OCI-LY7 (cell line): ENCODE results near the gene ABCA7. TPM values are rescaled to one million over a fixed set of nuclear protein-coding genes. Genes with fewer than 3 reads are reported as not detected.

Experiments used
- BruUV-seq: library from RNA; stranded (reverse); fragments of 400-500 nt; replicated peaks from 2 replicates; lab custom pipeline; 2021; lab: Mats Ljungman, UMichigan
- CTCF ChIA-PET: fragments of 300-600 bp; sonication (Branson Sonifier 250); formaldehyde crosslinking; loops from one replicate; lab custom pipeline; 2022; ENCODE audit warnings: antibody characterized with exemption; ENCODE audit not compliant: unreplicated experiment; lab: Charles Lee
- POLR2A ChIA-PET: fragments of 300-600 bp; sonication (Branson Sonifier 250); formaldehyde crosslinking; loops from one replicate; lab custom pipeline; 2022; ENCODE audit warnings: antibody characterized with exemption; lab: Charles Lee
- DNase-seq: peaks from one replicate; pipeline ENCODE4 v3.0.0-alpha.2; 2015; ENCODE audit warnings: low spot score
- H2AFZ ChIP-seq: fragments of 200-600 bp; sonication (generic), shearing (Covaris generic); 2 replicates; pipeline ENCODE4 v1.6.1; 2014; ENCODE audit warnings: mild to moderate bottlenecking, antibody characterized with exemption, low read length, moderate library complexity
- H3K27ac ChIP-seq: fragments of 200-600 bp; sonication (generic); 2 replicates; pipeline ENCODE4 v1.5.1; 2014; ENCODE audit warnings: mixed run types, low read depth, mild to moderate bottlenecking, moderate library complexity, low read length, inconsistent platforms; ENCODE audit not compliant: poor library complexity, severe bottlenecking
- H3K36me3 ChIP-seq: fragments of 200-600 bp; sonication (generic); 2 replicates; pipeline ENCODE4 v1.6.1; 2014; ENCODE audit warnings: mild to moderate bottlenecking, antibody characterized with exemption, low read length, moderate library complexity, mixed read lengths; ENCODE audit not compliant: insufficient read depth
- H3K4me1 ChIP-seq: fragments of 200-600 bp; sonication (generic); 2 replicates; pipeline ENCODE4 v1.5.1; 2014; ENCODE audit warnings: mild to moderate bottlenecking, low read length; ENCODE audit not compliant: insufficient read depth, poor library complexity, severe bottlenecking
- H3K4me2 ChIP-seq: fragments of 200-600 bp; sonication (generic); 2 replicates; pipeline ENCODE4 v1.6.1; 2014; ENCODE audit warnings: mild to moderate bottlenecking, low read length
- H3K4me3 ChIP-seq: fragments of 200-600 bp; sonication (generic); 2 replicates; pipeline ENCODE4 v1.5.1; 2014; ENCODE audit warnings: mild to moderate bottlenecking, low read depth, low read length; ENCODE audit not compliant: poor library complexity, severe bottlenecking
- H3K79me2 ChIP-seq: fragments of 200-600 bp; sonication (generic); 2 replicates; pipeline ENCODE4 v1.6.1; 2016; ENCODE audit warnings: low read depth, mild to moderate bottlenecking, low read length, moderate library complexity, mixed read lengths; ENCODE audit not compliant: insufficient read depth
- H3K9me2 ChIP-seq: fragments of 200-600 bp; sonication (generic); 2 replicates; pipeline ENCODE4 v1.6.1; 2016; ENCODE audit warnings: mild to moderate bottlenecking, low read length, mixed read lengths; ENCODE audit not compliant: insufficient read depth
- H3K9me3 ChIP-seq: fragments of 200-600 bp; sonication (generic); 2 replicates; pipeline ENCODE4 v1.6.1; 2014; ENCODE audit warnings: mild to moderate bottlenecking, mixed run types, low read length, mixed read lengths
- H4K20me1 ChIP-seq: fragments of 200-600 bp; sonication (generic); 2 replicates; pipeline ENCODE4 v1.6.1; 2014; ENCODE audit warnings: mild to moderate bottlenecking, antibody characterized with exemption, low read length, moderate library complexity, mixed read lengths; ENCODE audit not compliant: insufficient read depth
- CTCF ChIP-seq: fragments of 200-600 bp; sonication (generic); conservative IDR thresholded peaks from 2 replicates; pipeline ENCODE4 v1.5.1; 2014; ENCODE audit warnings: mild to moderate bottlenecking, antibody characterized with exemption, low read length, moderate library complexity, mixed read lengths
- EZH2phosphoT487 ChIP-seq: fragments of 200-600 bp; sonication (generic); IDR thresholded peaks from 2 replicates; pipeline ENCODE4 v1.6.1; 2018; ENCODE audit warnings: low read depth, borderline replicate concordance, mild to moderate bottlenecking, mixed run types, antibody characterized with exemption, low read length, moderate library complexity, mixed read lengths
- intact Hi-C: fragments of 100-400 bp; cut with micrococcal nuclease; formaldehyde crosslinking; loops from one replicate; pipeline ENCODE4 v1.10.0; 2022; ENCODE audit not compliant: unreplicated experiment
- total RNA-seq, 2 experiments: library from RNA; depleted of rRNA in 1 of 2; stranded (reverse); fragments of >200 nt in 1 of 2; shearing (Covaris generic) in 1 of 2; gene quantifications; 2 replicates each; pipeline ENCODE4 v1.2.3, GENCODE V29; 2014 to 2022

ABCA7 gene
- total RNA-seq, 2 experiments from 2014 or later = 43.3 to 66.6 TPM

GRCh38 chr19:1103708-1104310 is 63.9 kb downstream of the ABCA7 start, which contains the start of gene GPX4:
Gene GPX4 (plus strand): TSS chr19:1103994. CDS start chr19:1104044, 50 bp downstream.
- Histone ChIP-seq H3K36me3 (peaks cover 24% of the 10 kb centered on the region), H4K20me1 (peaks cover 6% of the 10 kb centered on the region; the same call in 1 of the 2 replicates), H2AFZ (no peak within 1 kb of the TSS; the same call in 1 of the 2 replicates), H3K4me3 (peak within 1 kb of the TSS; percentile 98), H3K79me2 (no peaks in the 10 kb centered on the region), H3K9me2 (no peaks in the 10 kb centered on the region), H3K4me2 (peak within 1 kb of the TSS; percentile 93), H3K9me3 (no peaks in the 10 kb centered on the region), H3K27ac (peak within 1 kb of the TSS; percentile 80), H3K4me1 (peaks cover 48% of the 10 kb centered on the region)
- POLR2A ChIA-PET = interaction anchor here (1.2 kb wide), 1 partner anchor 165 kb away, joined by 3 read pairs; the partner anchor contains the start of gene CIRBP
- no TSS peak for BruUV-seq
- DNase-seq = peak; percentile 100
- intact Hi-C loops = loop anchor here (5.0 kb wide), 2 partner anchors 37 to 82 kb away; partner anchors contain the start of genes ARHGAP45, RNU6-2 and TMEM259
- CTCF ChIA-PET = interaction anchor here (0.6 kb wide), 1 partner anchor 99 kb away, joined by 3 read pairs; no protein-coding TSS in a partner anchor
- TF ChIP-seq CTCF (no peak), EZH2phosphoT487 (no peak)

GRCh38 chr19:1104311-1105007 is 64.6 kb downstream of the ABCA7 start:
- Histone ChIP-seq H3K4me2 (peak overlapping the region; percentile 93), H2AFZ (no peak overlapping the region), H4K20me1 (peaks cover 6% of the 10 kb centered on the region; the same call in 1 of the 2 replicates), H3K36me3 (peaks cover 28% of the 10 kb centered on the region), H3K4me3 (peak overlapping the region; percentile 98), H3K9me2 (no peaks in the 10 kb centered on the region), H3K9me3 (no peaks in the 10 kb centered on the region), H3K27ac (peak overlapping the region; percentile 66), H3K79me2 (no peaks in the 10 kb centered on the region), H3K4me1 (peaks cover 48% of the 10 kb centered on the region)
- POLR2A ChIA-PET = interaction anchor here (1.2 kb wide), 1 partner anchor 165 kb away, joined by 3 read pairs; the partner anchor contains the start of gene CIRBP
- peak; percentile 68 for DNase-seq
- TF ChIP-seq CTCF (no peak), EZH2phosphoT487 (no peak)
- BruUV-seq = no TSS peak
- intact Hi-C loops = loop anchor here (5.0 kb wide), 2 partner anchors 37 to 82 kb away; partner anchors contain the start of genes ARHGAP45, RNU6-2 and TMEM259
- CTCF ChIA-PET = interaction anchor here (1.1 kb wide), 1 partner anchor 9 kb away, joined by 13 read pairs; no protein-coding TSS in a partner anchor
